LNCAP (cell line): Measurements from ENCODE around the gene FAM50A.

Source experiments
- CTCF ChIP-seq: fragments of 450-650 bp; IDR thresholded peaks from 2 replicates; pipeline ENCODE4 v1.5.1; 2017; ENCODE audit warnings: mild to moderate bottlenecking

The FAM50A gene

GRCh38 chrX:154443992-154444754, at the start of gene FAM50A:
FAM50A (plus strand) TSS chrX:154444141; CDS start chrX:154444236, 95 bp downstream.
- TF ChIP-seq CTCF = no peak

GRCh38 chrX:154396973-154397887, 46.7 kb upstream of the FAM50A start:
- no peak for TF ChIP-seq CTCF

GRCh38 chrX:154397888-154398667, 45.9 kb upstream of the FAM50A start, which contains the start of gene RPL10:
RPL10 (plus strand) TSS chrX:154398377; CDS start chrX:154398520, 143 bp downstream.
- TF ChIP-seq CTCF = no peak

- peak; percentile 76 for TF ChIP-seq CTCF
Observed at GRCh38 chrX:154398668-154399526, 45.0 kb upstream of the FAM50A start.

- TF ChIP-seq CTCF = no peak
Observed at GRCh38 chrX:154399527-154400368, 44.2 kb upstream of the FAM50A start.

GRCh38 chrX:154401045-154401799, 42.7 kb upstream of the FAM50A start:
- no peak for TF ChIP-seq CTCF
